Gastroesophageal sphincter (tissue), 4 donors: ENCODE data around the gene FNDC11. TPM values are rescaled to one million over a fixed set of nuclear protein-coding genes. Genes with fewer than 3 reads are reported as not detected.

Experiments
- ATAC-seq: fragments of 150-250 bp; one replicate; pipeline ENCODE4 v1.9.1; 2016; ENCODE audit warnings: mild to moderate bottlenecking, moderate library complexity
- H3K27ac ChIP-seq, 4 donors: fragments of 200-600 bp; sonication (generic) in 3 of 4; 1 replicate in 3 of 4; 2 replicates in 1 of 4; pipeline ENCODE4 v1.5.1; 2016 to 2019
- H3K27me3 ChIP-seq: fragments of 200-600 bp; sonication (generic); one replicate; pipeline ENCODE4 v1.5.1; 2019
- H3K36me3 ChIP-seq, 2 donors: fragments of 200-600 bp; sonication (generic); one replicate each; pipeline ENCODE4 v1.5.1; 2019; ENCODE audit warnings: control low read depth in 1 of 2
- H3K4me1 ChIP-seq, 3 donors: fragments of 200-600 bp; sonication (generic); 1 replicate in 2 of 3; 2 replicates in 1 of 3; pipeline ENCODE4 v1.5.1; 2016 to 2019; ENCODE audit warnings: control low read depth in 2 of 3
- H3K4me3 ChIP-seq, 2 donors: fragments of 200-600 bp; sonication (generic); one replicate each; pipeline ENCODE4 v1.5.1; 2019; ENCODE audit warnings: mild to moderate bottlenecking in 1 of 2, moderate library complexity in 1 of 2
- H3K9me3 ChIP-seq, 3 donors: fragments of 200-600 bp; sonication (generic); one replicate each; pipeline ENCODE4 v1.5.1; 2017 to 2019; ENCODE audit warnings: control low read depth in 2 of 3
- CTCF ChIP-seq, 4 experiments: fragments of 200-600 bp in 2 of 4; fragments of 450-650 bp in 2 of 4; sonication (generic) in 1 of 4; IDR thresholded peaks; one replicate each; pipeline ENCODE4 v1.5.1; 2017 to 2019; ENCODE audit warnings: antibody characterized with exemption in 4 of 4, mild to moderate bottlenecking in 2 of 4, moderate library complexity in 2 of 4
- EP300 ChIP-seq: sonication (generic); formaldehyde crosslinking; IDR thresholded peaks from one replicate; pipeline ENCODE4 v1.6.1; 2017; ENCODE audit warnings: antibody characterized with exemption, mild to moderate bottlenecking
- POLR2A ChIP-seq, 2 donors: fragments of 450-650 bp; IDR thresholded peaks; one replicate each; pipeline ENCODE4 v1.6.1; 2017; ENCODE audit warnings: antibody characterized with exemption in 2 of 2, mild to moderate bottlenecking in 2 of 2, moderate library complexity in 1 of 2
- POLR2AphosphoS5 ChIP-seq: sonication (generic); formaldehyde crosslinking; IDR thresholded peaks from one replicate; pipeline ENCODE4 v1.6.1; 2017; ENCODE audit warnings: antibody characterized with exemption
- WGBS, 2 donors: methylation state at CpG; one replicate each; pipeline ENCODE4 v1.1.5; 2018; ENCODE audit warnings: low coverage in 1 of 2; 5-methylcytosine and 5-hydroxymethylcytosine counted together
- total RNA-seq, 4 donors: library from RNA; depleted of rRNA; stranded (reverse); fragments of >200 nt; gene quantifications; one replicate each; pipeline ENCODE4 v1.1.0, GENCODE V29; 2016

The FNDC11 gene
- total RNA-seq, 4 donors from 2014 or later, result 0.27 TPM; not detected in 3

- no peak for ATAC-seq
- no CpG with 5 or more reads among the region's 30 CpGs for WGBS, 2 donors
Observed at GRCh38 chr20:63595416-63596127, 41.6 kb downstream of the FNDC11 start.

GRCh38 chr20:63596423-63596822, 42.5 kb downstream of the FNDC11 start:
- Histone ChIP-seq H3K27ac (no peak overlapping the region), H3K9me3 (no peaks in the 10 kb centered on the region), H3K27me3 (no peaks in the 10 kb centered on the region), H3K36me3 (peaks cover 0 to 99% of the 10 kb centered on the region in 2 donors), H3K4me3 (no peak overlapping the region), H3K4me1 (peaks cover 0 to 6% (median 0%) of the 10 kb centered on the region in 3 donors)
- TF ChIP-seq POLR2AphosphoS5, result no peak
- no peak for TF ChIP-seq POLR2A (IDR thresholded peaks at IDR 0.05)
- no peak for TF ChIP-seq CTCF (IDR thresholded peaks at IDR 0.05)
- no peak for TF ChIP-seq EP300
- WGBS, 2 donors, result 100% methylated on average over 1 of the region's 6 CpGs; no CpG with 5 or more reads in 1 of the 2 donors
- no peak for ATAC-seq

More at GRCh38 chr20:63595416-63596127, 41.6 kb downstream of the FNDC11 start:
- Histone ChIP-seq H3K27me3 (no peaks in the 10 kb centered on the region), H3K4me1 (peaks cover 0 to 6% (median 0%) of the 10 kb centered on the region in 3 donors), H3K27ac (no peak overlapping the region), H3K36me3 (peaks cover 0 to 99% of the 10 kb centered on the region in 2 donors), H3K9me3 (no peaks in the 10 kb centered on the region), H3K4me3 (no peak overlapping the region)
- no peak for TF ChIP-seq EP300
- no peak for TF ChIP-seq POLR2AphosphoS5
- TF ChIP-seq POLR2A (IDR thresholded peaks at IDR 0.05), result no peak
- TF ChIP-seq CTCF (IDR thresholded peaks at IDR 0.05), result no peak

GRCh38 chr20:63597651-63598478, 43.9 kb downstream of the FNDC11 start:
- TF ChIP-seq EP300, result no peak
- TF ChIP-seq POLR2A (IDR thresholded peaks at IDR 0.05), result no peak
- no peak for TF ChIP-seq POLR2AphosphoS5
- no peak for TF ChIP-seq CTCF (IDR thresholded peaks at IDR 0.05)
- ATAC-seq, result no peak
- Histone ChIP-seq H3K9me3 (no peaks in the 10 kb centered on the region), H3K27ac (no peak overlapping the region), H3K36me3 (peaks cover 0 to 99% of the 10 kb centered on the region in 2 donors), H3K27me3 (no peaks in the 10 kb centered on the region), H3K4me1 (peaks cover 0 to 6% (median 0%) of the 10 kb centered on the region in 3 donors), H3K4me3 (no peak overlapping the region)
- 94% methylated on average over 7 of the region's 23 CpGs; no CpG with 5 or more reads in 1 of the 2 donors for WGBS, 2 donors

- ATAC-seq, result no peak
- peaks cover 0 to 99% of the 10 kb centered on the region in 2 donors for H3K36me3 ChIP-seq
- 81 to 86% methylated on average over 4 to 23 of the region's 33 CpGs for WGBS, 2 donors
- H3K4me1 ChIP-seq, result peaks cover 0 to 6% (median 0%) of the 10 kb centered on the region in 3 donors
- no peaks in the 10 kb centered on the region for H3K9me3 ChIP-seq
- no peak overlapping the region for H3K27ac ChIP-seq
- H3K4me3 ChIP-seq, result no peak overlapping the region
- TF ChIP-seq EP300 (no peak), POLR2AphosphoS5 (no peak), POLR2A (IDR thresholded peaks at IDR 0.05) (no peak), CTCF (IDR thresholded peaks at IDR 0.05) (no peak)
- H3K27me3 ChIP-seq, result no peaks in the 10 kb centered on the region
Observed at GRCh38 chr20:63598479-63599395, 44.8 kb downstream of the FNDC11 start.
